Muscle of leg (tissue), 16 donors: ENCODE data around the gene C18orf32. TPM values are rescaled to one million over a fixed set of nuclear protein-coding genes. Genes with fewer than 3 reads are reported as not detected.

Experiments used
- DNase-seq: peaks from one replicate; pipeline ENCODE4 v3.0.0; 2013
- H3K27ac ChIP-seq: one replicate; pipeline ENCODE4 v1.5.1; 2013; ENCODE audit warnings: mild to moderate bottlenecking, low read length, control low read depth
- H3K27me3 ChIP-seq: one replicate; pipeline ENCODE4 v1.6.1; 2013; ENCODE audit warnings: low read length; ENCODE audit not compliant: control insufficient read depth, insufficient read depth
- H3K36me3 ChIP-seq: one replicate; pipeline ENCODE4 v1.6.1; 2013; ENCODE audit warnings: low read length; ENCODE audit not compliant: control insufficient read depth, insufficient read depth
- H3K4me1 ChIP-seq: one replicate; pipeline ENCODE4 v1.6.1; 2013; ENCODE audit warnings: low read length; ENCODE audit not compliant: control insufficient read depth, insufficient read depth
- H3K4me3 ChIP-seq: one replicate; pipeline ENCODE4 v1.5.1; 2013; ENCODE audit warnings: low read length, control low read depth
- H3K9me3 ChIP-seq: replicated peaks from 2 replicates; pipeline ENCODE4 v1.6.1; 2013; ENCODE audit warnings: low read depth, low read length; ENCODE audit not compliant: control insufficient read depth
- WGBS: methylation state at CpG from one replicate; pipeline ENCODE4 v1.1.5; 2013; ENCODE audit warnings: missing lambda C conversion rate; ENCODE audit not compliant: insufficient coverage; 5-methylcytosine and 5-hydroxymethylcytosine counted together
- long read RNA-seq, 11 donors: transcript quantifications; one replicate each; lab custom pipeline, GENCODE V29; 2026
- polyA plus RNA-seq, 8 donors: library from polyadenylated mRNA; unstranded; fragments of 120-200 nt; gene quantifications; one replicate each; pipeline versions ENCODE4 v1.2.1 to v1.2.3, GENCODE V29; 2013; ENCODE audit warnings: inconsistent platforms in 1 of 8, low replicate concordance in 1 of 8; ENCODE audit not compliant: insufficient read length in 8 of 8, insufficient read depth in 1 of 8
- total RNA-seq: library from RNA; stranded (reverse); fragments of 120-200 nt; gene quantifications from one replicate; pipeline ENCODE4 v1.2.4, GENCODE V29; 2013

Gene C18orf32
- total RNA-seq = 20.5 TPM
- polyA plus RNA-seq = 10 to 100 TPM; 10.8 to 14.6 (median 11.3) TPM
- long read RNA-seq, donor 1, full-length matches to known transcripts = 3 of 3 reads
- long read RNA-seq, donor 1, partial matches to known transcripts = 0 of 3 reads
- long read RNA-seq, donor 1, other reads (novel, unspliced or antisense) = 0 of 3 reads
- long read RNA-seq, donor 2, full-length matches to known transcripts = 5 of 5 reads
- long read RNA-seq, donor 2, partial matches to known transcripts = 0 of 5 reads
- long read RNA-seq, donor 2, other reads (novel, unspliced or antisense) = 0 of 5 reads
- long read RNA-seq, donor 3, full-length matches to known transcripts = 13 of 13 reads
- long read RNA-seq, donor 3, partial matches to known transcripts = 0 of 13 reads
- long read RNA-seq, donor 3, other reads (novel, unspliced or antisense) = 0 of 13 reads
- long read RNA-seq, donor 4, full-length matches to known transcripts = 37 of 37 reads
- long read RNA-seq, donor 4, partial matches to known transcripts = 0 of 37 reads
- long read RNA-seq, donor 4, other reads (novel, unspliced or antisense) = 0 of 37 reads
- long read RNA-seq, donor 5, full-length matches to known transcripts = 61 of 61 reads
- long read RNA-seq, donor 5, partial matches to known transcripts = 0 of 61 reads
- long read RNA-seq, donor 5, other reads (novel, unspliced or antisense) = 0 of 61 reads
- long read RNA-seq, donor 6, full-length matches to known transcripts = 47 of 47 reads
- long read RNA-seq, donor 6, partial matches to known transcripts = 0 of 47 reads
- long read RNA-seq, donor 6, other reads (novel, unspliced or antisense) = 0 of 47 reads
- long read RNA-seq, donor 7, full-length matches to known transcripts = 43 of 43 reads
- long read RNA-seq, donor 7, partial matches to known transcripts = 0 of 43 reads
- long read RNA-seq, donor 7, other reads (novel, unspliced or antisense) = 0 of 43 reads
- long read RNA-seq, donor 8, full-length matches to known transcripts = 27 of 32 reads
- long read RNA-seq, donor 8, partial matches to known transcripts = 5 of 32 reads
- long read RNA-seq, donor 8, other reads (novel, unspliced or antisense) = 0 of 32 reads
- long read RNA-seq, donor 9, full-length matches to known transcripts = 20 of 20 reads
- long read RNA-seq, donor 9, partial matches to known transcripts = 0 of 20 reads
- long read RNA-seq, donor 9, other reads (novel, unspliced or antisense) = 0 of 20 reads
- long read RNA-seq, donor 10, full-length matches to known transcripts = 41 of 41 reads
- long read RNA-seq, donor 10, partial matches to known transcripts = 0 of 41 reads
- long read RNA-seq, donor 10, other reads (novel, unspliced or antisense) = 0 of 41 reads
- long read RNA-seq, donor 11, full-length matches to known transcripts = 27 of 27 reads
- long read RNA-seq, donor 11, partial matches to known transcripts = 0 of 27 reads
- long read RNA-seq, donor 11, other reads (novel, unspliced or antisense) = 0 of 27 reads

- Histone ChIP-seq H3K27me3 (no peaks in the 10 kb centered on the region), H3K27ac (peak within 1 kb of the TSS; percentile 91), H3K9me3 (no peaks in the 10 kb centered on the region), H3K4me1 (peaks cover 13% of the 10 kb centered on the region), H3K4me3 (peak within 1 kb of the TSS; percentile 78), H3K36me3 (peaks cover 36% of the 10 kb centered on the region)
- WGBS = under 1% methylated on average over 58 of the region's 69 CpGs
- DNase-seq = peak; percentile 97
Observed at GRCh38 chr18:49486953-49487710, at the start of gene C18orf32. TSS of gene C18orf32 (minus strand) at chr18:49487234. CDS start at chr18:49483748, 3,486 bp downstream.

- Histone ChIP-seq H3K36me3 (no peaks in the 10 kb centered on the region), H3K4me3 (no peak overlapping the region), H3K4me1 (no peaks in the 10 kb centered on the region), H3K27ac (no peak overlapping the region), H3K27me3 (no peaks in the 10 kb centered on the region), H3K9me3 (no peaks in the 10 kb centered on the region)
- WGBS = no CpG with 5 or more reads among the region's 1 CpG
- no peak for DNase-seq
Observed at GRCh38 chr18:49534846-49535601, 48.0 kb upstream of the C18orf32 start.

GRCh38 chr18:49531678-49532153, 44.7 kb upstream of the C18orf32 start:
- no peak for DNase-seq
- no peaks in the 10 kb centered on the region for H3K9me3 ChIP-seq
- WGBS = no CpG with 5 or more reads among the region's 10 CpGs
- H3K4me1 ChIP-seq = no peaks in the 10 kb centered on the region
- no peak overlapping the region for H3K4me3 ChIP-seq
- H3K36me3 ChIP-seq = no peaks in the 10 kb centered on the region
- no peaks in the 10 kb centered on the region for H3K27me3 ChIP-seq
- no peak overlapping the region for H3K27ac ChIP-seq

- DNase-seq = no peak
- 20% methylated on average over 1 of the region's 3 CpGs for WGBS
- no peaks in the 10 kb centered on the region for H3K36me3 ChIP-seq
- no peaks in the 10 kb centered on the region for H3K27me3 ChIP-seq
- no peaks in the 10 kb centered on the region for H3K9me3 ChIP-seq
- no peak overlapping the region for H3K27ac ChIP-seq
- H3K4me1 ChIP-seq = no peaks in the 10 kb centered on the region
- no peak overlapping the region for H3K4me3 ChIP-seq
Observed at GRCh38 chr18:49529596-49529995, 42.6 kb upstream of the C18orf32 start.

GRCh38 chr18:49527631-49528327, 40.7 kb upstream of the C18orf32 start:
- Histone ChIP-seq H3K27ac (no peak overlapping the region), H3K27me3 (no peaks in the 10 kb centered on the region), H3K4me1 (no peaks in the 10 kb centered on the region), H3K4me3 (no peak overlapping the region), H3K36me3 (no peaks in the 10 kb centered on the region), H3K9me3 (no peaks in the 10 kb centered on the region)
- WGBS = 67% methylated on average over 5 of the region's 8 CpGs
- no peak for DNase-seq

GRCh38 chr18:49525981-49526380, 38.9 kb upstream of the C18orf32 start:
- Histone ChIP-seq H3K9me3 (no peaks in the 10 kb centered on the region), H3K4me1 (peaks cover 4% of the 10 kb centered on the region), H3K27me3 (no peaks in the 10 kb centered on the region), H3K36me3 (no peaks in the 10 kb centered on the region), H3K27ac (no peak overlapping the region), H3K4me3 (no peak overlapping the region)
- DNase-seq = no peak
- WGBS = no CpG with 5 or more reads among the region's 2 CpGs

GRCh38 chr18:49524951-49525350, 37.9 kb upstream of the C18orf32 start:
- H3K4me3 ChIP-seq = no peak overlapping the region
- no peaks in the 10 kb centered on the region for H3K27me3 ChIP-seq
- H3K4me1 ChIP-seq = peaks cover 7% of the 10 kb centered on the region
- H3K36me3 ChIP-seq = no peaks in the 10 kb centered on the region
- no CpG with 5 or more reads among the region's 2 CpGs for WGBS
- H3K27ac ChIP-seq = no peak overlapping the region
- no peaks in the 10 kb centered on the region for H3K9me3 ChIP-seq
- no peak for DNase-seq

- no peak for DNase-seq
- no peak overlapping the region for H3K27ac ChIP-seq
- H3K4me3 ChIP-seq = no peak overlapping the region
- H3K27me3 ChIP-seq = no peaks in the 10 kb centered on the region
- no peaks in the 10 kb centered on the region for H3K9me3 ChIP-seq
- H3K36me3 ChIP-seq = no peaks in the 10 kb centered on the region
- no CpG with 5 or more reads among the region's 2 CpGs for WGBS
- H3K4me1 ChIP-seq = peaks cover 7% of the 10 kb centered on the region
Observed at GRCh38 chr18:49524349-49524748, 37.3 kb upstream of the C18orf32 start.
